Measurements from ENCODE around the gene FAM227B.
"Not testable (repeated sequence)": the region's sequence is repeated elsewhere in the genome, so short reads cannot be mapped to it uniquely, and the experiment has no call there.

DNA sequence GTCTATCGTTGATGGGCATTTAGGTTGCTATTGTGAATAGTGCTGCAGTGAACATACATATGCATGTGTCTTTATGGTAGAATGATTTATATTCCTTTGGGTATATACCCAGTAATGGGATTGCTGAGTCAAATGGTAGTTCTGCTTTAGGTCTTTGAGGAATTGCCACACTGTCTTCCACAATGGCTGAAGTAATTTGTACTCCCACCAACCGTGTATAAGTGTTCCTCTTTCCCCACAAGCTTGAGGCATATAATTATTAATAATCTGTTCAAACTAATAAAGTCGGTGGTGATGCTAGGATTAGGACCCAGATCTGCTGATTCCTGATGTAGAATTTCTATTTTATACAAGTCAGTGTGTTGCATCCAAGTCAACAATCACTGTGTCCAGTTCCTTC, 45.9 kb upstream of the FAM227B start:
- not testable (repeated sequence) for TF ChIP-seq CTCF, POLR2A, POLR2AphosphoS5, EP300 (IDR thresholded peaks at IDR 0.05)
